HepG2 (cell line): ENCODE measurements around the gene MYCBPAP. TPM values are rescaled to one million over a fixed set of nuclear protein-coding genes. Genes with fewer than 3 reads are reported as not detected.

Experiments
- GTF2F1 ChIP-seq: fragments of 150-350 bp; IDR thresholded peaks from 2 replicates; pipeline ENCODE4 v1.6.1; 2014; ENCODE audit warnings: low read length
- HMG20A ChIP-seq: IDR thresholded peaks from 2 replicates; pipeline ENCODE4 v1.6.1; 2016; ENCODE audit warnings: borderline replicate concordance
- MIXL1 ChIP-seq: IDR thresholded peaks from 2 replicates; pipeline ENCODE4 v1.6.1; 2016
- PAXIP1 ChIP-seq: sonication (generic); formaldehyde crosslinking; conservative IDR thresholded peaks from 2 replicates; pipeline ENCODE4 v1.4.0; 2020; ENCODE audit warnings: mild to moderate bottlenecking, missing genetic modification reagents, moderate library complexity
- SP4 ChIP-seq: sonication (generic); formaldehyde crosslinking; IDR thresholded peaks from 2 replicates; pipeline ENCODE4 v1.8.1; 2023; ENCODE audit warnings: mild to moderate bottlenecking, missing genetic modification reagents
- ZFP62 ChIP-seq: sonication (generic); formaldehyde crosslinking; IDR thresholded peaks from 2 replicates; pipeline ENCODE4 v1.4.0; 2020; ENCODE audit warnings: missing genetic modification reagents
- ZFP91 ChIP-seq: sonication (generic); formaldehyde crosslinking; IDR thresholded peaks from 2 replicates; pipeline ENCODE4 v1.9.0; 2022; ENCODE audit warnings: missing genetic modification reagents, mild to moderate bottlenecking, borderline replicate concordance
- ZNF121 ChIP-seq: sonication (generic); formaldehyde crosslinking; IDR thresholded peaks from 2 replicates; pipeline ENCODE4 v1.5.0; 2020; ENCODE audit warnings: mild to moderate bottlenecking, missing genetic modification reagents
- ZNF484 ChIP-seq: sonication (generic); formaldehyde crosslinking; IDR thresholded peaks from 2 replicates; pipeline ENCODE4 v1.5.1; 2020; ENCODE audit warnings: mild to moderate bottlenecking, low read depth, missing genetic modification reagents, borderline replicate concordance
- ZNF772 ChIP-seq: sonication (generic); formaldehyde crosslinking; IDR thresholded peaks from 2 replicates; pipeline ENCODE4 v1.5.0; 2020; ENCODE audit warnings: mild to moderate bottlenecking, missing genetic modification reagents
- polyA plus RNA-seq, 8 experiments: library from polyadenylated mRNA; depleted of rRNA in 3 of 8; stranded (reverse) in 7 of 8; unstranded in 1 of 8; fragments of >200 nt; fragmentation: Illumina TruSeq in 4 of 8; extraction: Trizol in 4 of 8; gene quantifications; 2 replicates each; pipeline versions ENCODE4 v1.2.1 to v1.2.3, GENCODE V29; 2011 to 2016; ENCODE audit warnings: low read depth in 4 of 8, missing spikeins in 1 of 8, mixed read lengths in 1 of 8; ENCODE audit not compliant: insufficient read depth in 1 of 8
- total RNA-seq, 5 experiments: library from RNA; depleted of rRNA; stranded (reverse); fragments of >200 nt; fragmentation: Illumina TruSeq; extraction: Trizol; gene quantifications; 2 replicates each; pipeline ENCODE4 v1.2.3, GENCODE V29; 2016; ENCODE audit warnings: low read depth in 1 of 5
- TF ChIP-seq, protein P1 (sequence below): sonication (generic); formaldehyde crosslinking; IDR thresholded peaks from 2 replicates; pipeline ENCODE4 v1.4.0; 2020; ENCODE audit warnings: missing genetic modification reagents, borderline replicate concordance
- TF ChIP-seq, protein P2 (sequence below): sonication (generic); formaldehyde crosslinking; IDR thresholded peaks from 2 replicates; pipeline ENCODE4 v1.4.0; 2020; ENCODE audit warnings: mild to moderate bottlenecking, missing genetic modification reagents, borderline replicate concordance
- TF ChIP-seq, protein P3 (sequence below): sonication (generic); formaldehyde crosslinking; IDR thresholded peaks from 2 replicates; pipeline ENCODE4 v1.8.0; 2022; ENCODE audit warnings: mild to moderate bottlenecking, missing genetic modification reagents, moderate library complexity
- TF ChIP-seq, protein P4 (sequence below): sonication (generic); formaldehyde crosslinking; IDR thresholded peaks from 2 replicates; pipeline ENCODE4 v1.8.1; 2023; ENCODE audit warnings: mild to moderate bottlenecking, inconsistent platforms, moderate library complexity, missing genetic modification reagents, borderline replicate concordance

MYCBPAP gene
- total and polyA plus RNA-seq, 2 of the 13 experiments (the other 11 are each of a cell fraction or from before 2014, with no cell fraction given) = 0.22 to 0.24 TPM

DNA sequence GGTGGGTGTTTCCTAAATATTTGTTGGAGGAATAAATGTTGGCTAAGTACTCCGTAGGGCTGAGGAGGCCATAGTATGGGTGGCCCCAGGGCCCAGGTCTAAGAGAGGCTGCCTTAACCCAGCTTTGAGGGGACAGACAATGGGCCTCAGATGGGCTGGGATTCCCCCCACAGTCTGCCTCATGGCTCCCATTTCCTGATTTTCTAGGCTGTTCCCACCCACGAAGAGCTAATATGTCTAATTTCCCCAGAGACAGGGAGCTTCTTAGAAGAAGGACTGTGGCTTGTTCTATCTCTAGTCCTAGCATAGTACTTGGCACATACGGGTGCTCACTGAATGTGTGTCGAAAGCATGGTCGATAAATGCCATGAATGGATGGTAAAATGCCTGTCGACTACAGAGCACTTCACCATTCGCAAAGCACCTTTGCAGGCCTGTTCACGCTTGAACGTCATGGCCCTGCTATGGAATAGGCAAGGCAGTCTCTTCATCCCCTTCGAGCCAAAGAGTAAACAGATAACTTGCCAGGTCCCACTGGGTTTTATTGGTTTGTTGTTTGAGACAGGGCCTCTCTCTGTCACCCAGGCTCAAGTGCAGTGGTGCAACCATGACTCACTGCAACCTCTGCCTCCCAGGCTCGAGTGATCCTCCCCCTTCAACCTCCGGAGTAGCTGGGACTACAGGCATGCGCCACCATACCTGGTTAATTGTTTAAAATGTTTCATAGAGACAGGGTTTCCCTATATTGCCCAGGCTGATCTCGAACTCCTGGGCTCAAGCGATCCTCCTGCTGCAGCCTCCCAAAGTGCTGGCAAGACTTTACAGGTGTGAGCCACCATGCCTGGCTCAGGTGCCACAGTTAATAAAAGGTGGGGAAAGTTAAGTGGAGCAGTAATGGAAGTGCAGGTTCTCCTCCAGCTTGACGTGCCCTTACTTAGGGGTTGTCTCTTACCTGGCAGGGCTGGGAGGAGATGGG, 49.2 kb upstream of the MYCBPAP start (continued):
- TF ChIP-seq, protein P1, sequence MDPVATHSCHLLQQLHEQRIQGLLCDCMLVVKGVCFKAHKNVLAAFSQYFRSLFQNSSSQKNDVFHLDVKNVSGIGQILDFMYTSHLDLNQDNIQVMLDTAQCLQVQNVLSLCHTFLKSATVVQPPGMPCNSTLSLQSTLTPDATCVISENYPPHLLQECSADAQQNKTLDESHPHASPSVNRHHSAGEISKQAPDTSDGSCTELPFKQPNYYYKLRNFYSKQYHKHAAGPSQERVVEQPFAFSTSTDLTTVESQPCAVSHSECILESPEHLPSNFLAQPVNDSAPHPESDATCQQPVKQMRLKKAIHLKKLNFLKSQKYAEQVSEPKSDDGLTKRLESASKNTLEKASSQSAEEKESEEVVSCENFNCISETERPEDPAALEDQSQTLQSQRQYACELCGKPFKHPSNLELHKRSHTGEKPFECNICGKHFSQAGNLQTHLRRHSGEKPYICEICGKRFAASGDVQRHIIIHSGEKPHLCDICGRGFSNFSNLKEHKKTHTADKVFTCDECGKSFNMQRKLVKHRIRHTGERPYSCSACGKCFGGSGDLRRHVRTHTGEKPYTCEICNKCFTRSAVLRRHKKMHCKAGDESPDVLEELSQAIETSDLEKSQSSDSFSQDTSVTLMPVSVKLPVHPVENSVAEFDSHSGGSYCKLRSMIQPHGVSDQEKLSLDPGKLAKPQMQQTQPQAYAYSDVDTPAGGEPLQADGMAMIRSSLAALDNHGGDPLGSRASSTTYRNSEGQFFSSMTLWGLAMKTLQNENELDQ = no peak
- TF ChIP-seq HMG20A (CRISPR knock-in tag) = 0 out of 2 replicates have a peak, but pooled peaks have one; percentile 71
- TF ChIP-seq ZNF484 (CRISPR knock-in tag) = no peak
- no peak for TF ChIP-seq ZFP62 (CRISPR knock-in tag)
- TF ChIP-seq, protein P2, sequence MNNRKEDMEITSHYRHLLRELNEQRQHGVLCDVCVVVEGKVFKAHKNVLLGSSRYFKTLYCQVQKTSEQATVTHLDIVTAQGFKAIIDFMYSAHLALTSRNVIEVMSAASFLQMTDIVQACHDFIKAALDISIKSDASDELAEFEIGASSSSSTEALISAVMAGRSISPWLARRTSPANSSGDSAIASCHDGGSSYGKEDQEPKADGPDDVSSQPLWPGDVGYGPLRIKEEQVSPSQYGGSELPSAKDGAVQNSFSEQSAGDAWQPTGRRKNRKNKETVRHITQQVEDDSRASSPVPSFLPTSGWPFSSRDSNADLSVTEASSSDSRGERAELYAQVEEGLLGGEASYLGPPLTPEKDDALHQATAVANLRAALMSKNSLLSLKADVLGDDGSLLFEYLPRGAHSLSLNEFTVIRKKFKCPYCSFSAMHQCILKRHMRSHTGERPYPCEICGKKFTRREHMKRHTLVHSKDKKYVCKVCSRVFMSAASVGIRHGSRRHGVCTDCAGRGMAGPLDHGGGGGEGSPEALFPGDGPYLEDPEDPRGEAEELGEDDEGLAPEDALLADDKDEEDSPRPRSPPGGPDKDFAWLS (CRISPR knock-in tag) = no peak
- TF ChIP-seq ZNF772 (CRISPR knock-in tag) = peak; percentile 80; the same call in 1 of the 2 replicates
- no peak for TF ChIP-seq GTF2F1
- peak; percentile 42; the same call in 1 of the 2 replicates for TF ChIP-seq MIXL1
- TF ChIP-seq ZFP91 (CRISPR knock-in tag) = peak; percentile 59; the same call in 1 of the 2 replicates
- TF ChIP-seq ZNF121 (CRISPR knock-in tag) = no peak
- peak; percentile 75 for TF ChIP-seq PAXIP1
- TF ChIP-seq, protein P3, sequence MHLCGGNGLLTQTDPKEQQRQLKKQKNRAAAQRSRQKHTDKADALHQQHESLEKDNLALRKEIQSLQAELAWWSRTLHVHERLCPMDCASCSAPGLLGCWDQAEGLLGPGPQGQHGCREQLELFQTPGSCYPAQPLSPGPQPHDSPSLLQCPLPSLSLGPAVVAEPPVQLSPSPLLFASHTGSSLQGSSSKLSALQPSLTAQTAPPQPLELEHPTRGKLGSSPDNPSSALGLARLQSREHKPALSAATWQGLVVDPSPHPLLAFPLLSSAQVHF (CRISPR knock-in tag) = no peak
- TF ChIP-seq SP4 = 0 out of 2 replicates have a peak, but pooled peaks have one; percentile 5
- TF ChIP-seq, protein P4, sequence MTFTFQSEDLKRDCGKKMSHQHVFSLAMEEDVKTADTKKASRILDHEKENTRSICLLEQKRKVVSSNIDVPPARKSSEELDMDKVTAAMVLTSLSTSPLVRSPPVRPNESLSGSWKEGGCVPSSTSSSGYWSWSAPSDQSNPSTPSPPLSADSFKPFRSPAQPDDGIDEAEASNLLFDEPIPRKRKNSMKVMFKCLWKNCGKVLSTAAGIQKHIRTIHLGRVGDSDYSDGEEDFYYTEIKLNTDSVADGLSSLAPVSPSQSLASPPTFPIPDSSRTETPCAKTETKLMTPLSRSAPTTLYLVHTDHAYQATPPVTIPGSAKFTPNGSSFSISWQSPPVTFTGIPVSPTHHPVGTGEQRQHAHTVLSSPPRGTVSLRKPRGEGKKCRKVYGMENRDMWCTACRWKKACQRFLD (CRISPR knock-in tag) = no peak
